HEK293 (cell line): ENCODE data around the gene CD300LB.

Source experiments
- KLF1 ChIP-seq: fragments of 450-650 bp; formaldehyde crosslinking; IDR thresholded peaks from 2 replicates; pipeline ENCODE4 v1.5.1; 2016; ENCODE audit warnings: missing biosample characterization, missing genetic modification characterization
- PRDM1 ChIP-seq: fragments of 450-650 bp; formaldehyde crosslinking; IDR thresholded peaks from 2 replicates; pipeline ENCODE4; 2016; ENCODE audit warnings: missing biosample characterization, missing genetic modification characterization
- ZFP41 ChIP-seq: fragments of 450-650 bp; formaldehyde crosslinking; IDR thresholded peaks from 2 replicates; pipeline ENCODE4 v1.5.1; 2016; ENCODE audit warnings: missing biosample characterization, missing genetic modification characterization, borderline replicate concordance
- ZNF146 ChIP-seq: fragments of 450-650 bp; formaldehyde crosslinking; IDR thresholded peaks from 2 replicates; pipeline ENCODE4 v1.5.1; 2016; ENCODE audit warnings: missing biosample characterization, missing genetic modification characterization
- ZNF184 ChIP-seq: fragments of 450-650 bp; IDR thresholded peaks from 2 replicates; pipeline ENCODE4 v1.5.1; 2018; ENCODE audit warnings: missing biosample characterization, mild to moderate bottlenecking, missing genetic modification characterization
- ZNF23 ChIP-seq: fragments of 450-650 bp; formaldehyde crosslinking; IDR thresholded peaks from 2 replicates; pipeline ENCODE4 v1.5.1; 2016; ENCODE audit warnings: missing biosample characterization, missing genetic modification characterization, borderline replicate concordance
- ZNF248 ChIP-seq: fragments of 450-650 bp; formaldehyde crosslinking; IDR thresholded peaks from 2 replicates; pipeline ENCODE4 v1.5.1; 2017; ENCODE audit warnings: missing biosample characterization, missing genetic modification characterization
- ZNF366 ChIP-seq: fragments of 450-650 bp; formaldehyde crosslinking; conservative IDR thresholded peaks from 2 replicates; pipeline ENCODE4 v1.5.1; 2016; ENCODE audit warnings: missing biosample characterization, missing genetic modification characterization
- ZNF510 ChIP-seq: fragments of 450-650 bp; formaldehyde crosslinking; IDR thresholded peaks from 2 replicates; pipeline ENCODE4 v1.5.1; 2018; ENCODE audit warnings: mild to moderate bottlenecking, missing genetic modification characterization, missing biosample characterization; ENCODE audit not compliant: insufficient replicate concordance
- ZNF529 ChIP-seq: fragments of 450-650 bp; formaldehyde crosslinking; IDR thresholded peaks from 2 replicates; pipeline ENCODE4 v1.5.1; 2017; ENCODE audit warnings: missing genetic modification characterization, missing biosample characterization; ENCODE audit not compliant: insufficient replicate concordance
- ZNF548 ChIP-seq: fragments of 450-650 bp; formaldehyde crosslinking; IDR thresholded peaks from 2 replicates; pipeline ENCODE4 v1.5.1; 2016; ENCODE audit warnings: missing biosample characterization, missing genetic modification characterization
- ZNF558 ChIP-seq: fragments of 450-650 bp; formaldehyde crosslinking; IDR thresholded peaks from 2 replicates; pipeline ENCODE4 v1.5.1; 2016; ENCODE audit warnings: missing biosample characterization, missing genetic modification characterization
- ZNF560 ChIP-seq: fragments of 450-650 bp; formaldehyde crosslinking; IDR thresholded peaks from 2 replicates; pipeline ENCODE4 v1.5.1; 2017; ENCODE audit warnings: missing biosample characterization, missing genetic modification characterization, borderline replicate concordance
- TF ChIP-seq, protein P1 (sequence below): fragments of 450-650 bp; formaldehyde crosslinking; IDR thresholded peaks from 2 replicates; pipeline ENCODE4 v1.5.1; 2016; ENCODE audit warnings: missing biosample characterization, missing genetic modification characterization
- TF ChIP-seq, protein P2 (sequence below): IDR thresholded peaks from 2 replicates; pipeline ENCODE4 v1.6.1; 2011; ENCODE audit warnings: mild to moderate bottlenecking, low read depth, low read length, borderline replicate concordance
- TF ChIP-seq, protein P3 (sequence below): fragments of 450-650 bp; formaldehyde crosslinking; IDR thresholded peaks from 2 replicates; pipeline ENCODE4 v1.5.1; 2017; ENCODE audit warnings: missing biosample characterization, missing genetic modification characterization
- TF ChIP-seq, protein P4 (sequence below): fragments of 450-650 bp; formaldehyde crosslinking; IDR thresholded peaks from 2 replicates; pipeline ENCODE4 v1.5.1; 2016; ENCODE audit warnings: missing biosample characterization, missing genetic modification characterization, low read depth
- TF ChIP-seq, protein P5 (sequence below): fragments of 450-650 bp; formaldehyde crosslinking; IDR thresholded peaks from 2 replicates; pipeline ENCODE4 v1.5.1; 2017; ENCODE audit warnings: missing biosample characterization, missing genetic modification characterization
- TF ChIP-seq, protein P6 (sequence below): fragments of 450-650 bp; formaldehyde crosslinking; IDR thresholded peaks from 2 replicates; pipeline ENCODE4 v1.5.1; 2016; ENCODE audit warnings: missing biosample characterization, missing genetic modification characterization
- TF ChIP-seq, protein P7 (sequence below): fragments of 450-650 bp; formaldehyde crosslinking; IDR thresholded peaks from 2 replicates; pipeline ENCODE4 v1.5.1; 2016; ENCODE audit warnings: missing biosample characterization, missing genetic modification characterization

Gene CD300LB

DNA sequence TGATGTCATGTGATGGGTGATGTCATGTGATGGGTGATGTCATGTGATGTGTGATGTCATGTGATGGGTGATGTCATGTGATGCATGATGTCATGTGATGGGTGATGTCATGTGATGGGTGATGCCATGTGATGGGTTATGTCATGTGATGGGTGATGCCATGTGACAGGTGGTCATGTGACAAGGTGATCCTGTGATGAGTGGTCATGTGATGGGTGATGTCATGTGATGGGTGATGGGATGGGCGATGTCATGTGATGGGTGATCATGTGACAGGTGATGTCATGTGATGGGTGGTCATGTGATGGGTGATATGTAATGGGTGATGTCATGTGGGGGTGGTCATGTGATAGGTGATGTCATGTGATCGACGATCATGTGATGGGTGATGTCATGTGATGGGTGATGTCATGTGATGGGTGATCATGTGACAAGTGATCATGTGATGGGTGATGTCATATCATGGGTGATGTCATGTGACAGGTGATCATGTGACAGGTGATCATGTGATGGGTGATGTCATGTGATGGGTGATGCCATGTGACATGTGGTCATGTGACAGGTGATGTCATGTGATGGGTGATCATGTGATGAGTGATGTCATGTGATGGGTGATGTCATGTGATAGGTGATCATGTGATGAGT, 17.2 kb downstream of the CD300LB start (continued):
- TF ChIP-seq, protein P1, sequence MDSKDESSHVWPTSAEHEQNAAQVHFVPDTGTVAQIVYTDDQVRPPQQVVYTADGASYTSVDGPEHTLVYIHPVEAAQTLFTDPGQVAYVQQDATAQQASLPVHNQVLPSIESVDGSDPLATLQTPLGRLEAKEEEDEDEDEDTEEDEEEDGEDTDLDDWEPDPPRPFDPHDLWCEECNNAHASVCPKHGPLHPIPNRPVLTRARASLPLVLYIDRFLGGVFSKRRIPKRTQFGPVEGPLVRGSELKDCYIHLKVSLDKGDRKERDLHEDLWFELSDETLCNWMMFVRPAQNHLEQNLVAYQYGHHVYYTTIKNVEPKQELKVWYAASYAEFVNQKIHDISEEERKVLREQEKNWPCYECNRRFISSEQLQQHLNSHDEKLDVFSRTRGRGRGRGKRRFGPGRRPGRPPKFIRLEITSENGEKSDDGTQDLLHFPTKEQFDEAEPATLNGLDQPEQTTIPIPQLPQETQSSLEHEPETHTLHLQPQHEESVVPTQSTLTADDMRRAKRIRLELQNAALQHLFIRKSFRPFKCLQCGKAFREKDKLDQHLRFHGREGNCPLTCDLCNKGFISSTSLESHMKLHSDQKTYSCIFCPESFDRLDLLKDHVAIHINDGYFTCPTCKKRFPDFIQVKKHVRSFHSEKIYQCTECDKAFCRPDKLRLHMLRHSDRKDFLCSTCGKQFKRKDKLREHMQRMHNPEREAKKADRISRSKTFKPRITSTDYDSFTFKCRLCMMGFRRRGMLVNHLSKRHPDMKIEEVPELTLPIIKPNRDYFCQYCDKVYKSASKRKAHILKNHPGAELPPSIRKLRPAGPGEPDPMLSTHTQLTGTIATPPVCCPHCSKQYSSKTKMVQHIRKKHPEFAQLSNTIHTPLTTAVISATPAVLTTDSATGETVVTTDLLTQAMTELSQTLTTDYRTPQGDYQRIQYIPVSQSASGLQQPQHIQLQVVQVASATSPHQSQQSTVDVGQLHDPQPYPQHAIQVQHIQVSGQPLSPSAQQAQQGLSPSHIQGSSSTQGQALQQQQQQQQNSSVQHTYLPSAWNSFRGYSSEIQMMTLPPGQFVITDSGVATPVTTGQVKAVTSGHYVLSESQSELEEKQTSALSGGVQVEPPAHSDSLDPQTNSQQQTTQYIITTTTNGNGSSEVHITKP (tag by site-specific recombination) = peak; percentile 42; the same call in 1 of the 2 replicates
- peak; percentile 61; the same call in 1 of the 2 replicates for TF ChIP-seq ZNF23
- peak; percentile 87 for TF ChIP-seq ZNF248
- TF ChIP-seq, protein P2, sequence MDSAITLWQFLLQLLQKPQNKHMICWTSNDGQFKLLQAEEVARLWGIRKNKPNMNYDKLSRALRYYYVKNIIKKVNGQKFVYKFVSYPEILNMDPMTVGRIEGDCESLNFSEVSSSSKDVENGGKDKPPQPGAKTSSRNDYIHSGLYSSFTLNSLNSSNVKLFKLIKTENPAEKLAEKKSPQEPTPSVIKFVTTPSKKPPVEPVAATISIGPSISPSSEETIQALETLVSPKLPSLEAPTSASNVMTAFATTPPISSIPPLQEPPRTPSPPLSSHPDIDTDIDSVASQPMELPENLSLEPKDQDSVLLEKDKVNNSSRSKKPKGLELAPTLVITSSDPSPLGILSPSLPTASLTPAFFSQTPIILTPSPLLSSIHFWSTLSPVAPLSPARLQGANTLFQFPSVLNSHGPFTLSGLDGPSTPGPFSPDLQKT = no peak
- no peak for TF ChIP-seq ZNF560 (tag by site-specific recombination)
- TF ChIP-seq, protein P3, sequence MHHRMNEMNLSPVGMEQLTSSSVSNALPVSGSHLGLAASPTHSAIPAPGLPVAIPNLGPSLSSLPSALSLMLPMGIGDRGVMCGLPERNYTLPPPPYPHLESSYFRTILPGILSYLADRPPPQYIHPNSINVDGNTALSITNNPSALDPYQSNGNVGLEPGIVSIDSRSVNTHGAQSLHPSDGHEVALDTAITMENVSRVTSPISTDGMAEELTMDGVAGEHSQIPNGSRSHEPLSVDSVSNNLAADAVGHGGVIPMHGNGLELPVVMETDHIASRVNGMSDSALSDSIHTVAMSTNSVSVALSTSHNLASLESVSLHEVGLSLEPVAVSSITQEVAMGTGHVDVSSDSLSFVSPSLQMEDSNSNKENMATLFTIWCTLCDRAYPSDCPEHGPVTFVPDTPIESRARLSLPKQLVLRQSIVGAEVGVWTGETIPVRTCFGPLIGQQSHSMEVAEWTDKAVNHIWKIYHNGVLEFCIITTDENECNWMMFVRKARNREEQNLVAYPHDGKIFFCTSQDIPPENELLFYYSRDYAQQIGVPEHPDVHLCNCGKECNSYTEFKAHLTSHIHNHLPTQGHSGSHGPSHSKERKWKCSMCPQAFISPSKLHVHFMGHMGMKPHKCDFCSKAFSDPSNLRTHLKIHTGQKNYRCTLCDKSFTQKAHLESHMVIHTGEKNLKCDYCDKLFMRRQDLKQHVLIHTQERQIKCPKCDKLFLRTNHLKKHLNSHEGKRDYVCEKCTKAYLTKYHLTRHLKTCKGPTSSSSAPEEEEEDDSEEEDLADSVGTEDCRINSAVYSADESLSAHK (tag by site-specific recombination) = peak; percentile 39; the same call in 1 of the 2 replicates
- TF ChIP-seq ZNF548 = no peak
- TF ChIP-seq PRDM1 (tag by site-specific recombination) = peak; percentile 2; the same call in 1 of the 2 replicates
- TF ChIP-seq, protein P4, sequence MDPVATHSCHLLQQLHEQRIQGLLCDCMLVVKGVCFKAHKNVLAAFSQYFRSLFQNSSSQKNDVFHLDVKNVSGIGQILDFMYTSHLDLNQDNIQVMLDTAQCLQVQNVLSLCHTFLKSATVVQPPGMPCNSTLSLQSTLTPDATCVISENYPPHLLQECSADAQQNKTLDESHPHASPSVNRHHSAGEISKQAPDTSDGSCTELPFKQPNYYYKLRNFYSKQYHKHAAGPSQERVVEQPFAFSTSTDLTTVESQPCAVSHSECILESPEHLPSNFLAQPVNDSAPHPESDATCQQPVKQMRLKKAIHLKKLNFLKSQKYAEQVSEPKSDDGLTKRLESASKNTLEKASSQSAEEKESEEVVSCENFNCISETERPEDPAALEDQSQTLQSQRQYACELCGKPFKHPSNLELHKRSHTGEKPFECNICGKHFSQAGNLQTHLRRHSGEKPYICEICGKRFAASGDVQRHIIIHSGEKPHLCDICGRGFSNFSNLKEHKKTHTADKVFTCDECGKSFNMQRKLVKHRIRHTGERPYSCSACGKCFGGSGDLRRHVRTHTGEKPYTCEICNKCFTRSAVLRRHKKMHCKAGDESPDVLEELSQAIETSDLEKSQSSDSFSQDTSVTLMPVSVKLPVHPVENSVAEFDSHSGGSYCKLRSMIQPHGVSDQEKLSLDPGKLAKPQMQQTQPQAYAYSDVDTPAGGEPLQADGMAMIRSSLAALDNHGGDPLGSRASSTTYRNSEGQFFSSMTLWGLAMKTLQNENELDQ (tag by site-specific recombination) = no peak
- TF ChIP-seq, protein P5, sequence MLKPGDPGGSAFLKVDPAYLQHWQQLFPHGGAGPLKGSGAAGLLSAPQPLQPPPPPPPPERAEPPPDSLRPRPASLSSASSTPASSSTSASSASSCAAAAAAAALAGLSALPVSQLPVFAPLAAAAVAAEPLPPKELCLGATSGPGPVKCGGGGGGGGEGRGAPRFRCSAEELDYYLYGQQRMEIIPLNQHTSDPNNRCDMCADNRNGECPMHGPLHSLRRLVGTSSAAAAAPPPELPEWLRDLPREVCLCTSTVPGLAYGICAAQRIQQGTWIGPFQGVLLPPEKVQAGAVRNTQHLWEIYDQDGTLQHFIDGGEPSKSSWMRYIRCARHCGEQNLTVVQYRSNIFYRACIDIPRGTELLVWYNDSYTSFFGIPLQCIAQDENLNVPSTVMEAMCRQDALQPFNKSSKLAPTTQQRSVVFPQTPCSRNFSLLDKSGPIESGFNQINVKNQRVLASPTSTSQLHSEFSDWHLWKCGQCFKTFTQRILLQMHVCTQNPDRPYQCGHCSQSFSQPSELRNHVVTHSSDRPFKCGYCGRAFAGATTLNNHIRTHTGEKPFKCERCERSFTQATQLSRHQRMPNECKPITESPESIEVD = no peak
- peak; percentile 96 for TF ChIP-seq ZNF146 (tag by site-specific recombination)
- peak; percentile 12 for TF ChIP-seq ZNF529
- TF ChIP-seq ZNF366 = peak; percentile 66
- TF ChIP-seq, protein P6, sequence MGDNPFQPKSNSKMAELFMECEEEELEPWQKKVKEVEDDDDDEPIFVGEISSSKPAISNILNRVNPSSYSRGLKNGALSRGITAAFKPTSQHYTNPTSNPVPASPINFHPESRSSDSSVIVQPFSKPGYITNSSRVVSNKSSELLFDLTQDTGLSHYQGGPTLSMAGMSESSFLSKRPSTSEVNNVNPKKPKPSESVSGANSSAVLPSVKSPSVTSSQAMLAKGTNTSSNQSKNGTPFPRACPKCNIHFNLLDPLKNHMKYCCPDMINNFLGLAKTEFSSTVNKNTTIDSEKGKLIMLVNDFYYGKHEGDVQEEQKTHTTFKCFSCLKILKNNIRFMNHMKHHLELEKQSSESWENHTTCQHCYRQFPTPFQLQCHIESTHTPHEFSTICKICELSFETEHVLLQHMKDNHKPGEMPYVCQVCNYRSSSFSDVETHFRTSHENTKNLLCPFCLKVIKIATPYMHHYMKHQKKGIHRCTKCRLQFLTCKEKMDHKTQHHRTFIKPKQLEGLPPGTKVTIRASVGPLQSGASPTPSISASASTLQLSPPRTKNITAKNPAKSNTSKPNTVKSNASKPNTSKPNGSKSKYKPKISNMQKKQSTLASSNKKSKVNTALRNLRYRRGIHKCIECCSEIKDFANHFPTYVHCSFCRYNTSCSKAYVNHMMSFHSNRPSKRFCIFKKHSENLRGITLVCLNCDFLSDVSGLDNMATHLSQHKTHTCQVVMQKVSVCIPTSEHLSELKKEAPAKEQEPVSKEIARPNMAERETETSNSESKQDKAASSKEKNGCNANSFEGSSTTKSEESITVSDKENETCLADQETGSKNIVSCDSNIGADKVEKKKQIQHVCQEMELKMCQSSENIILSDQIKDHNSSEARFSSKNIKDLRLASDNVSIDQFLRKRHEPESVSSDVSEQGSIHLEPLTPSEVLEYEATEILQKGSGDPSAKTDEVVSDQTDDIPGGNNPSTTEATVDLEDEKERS (tag by site-specific recombination) = peak; percentile 100
- TF ChIP-seq ZNF558 = peak; percentile 82
- peak; percentile 84 for TF ChIP-seq KLF1 (tag by site-specific recombination)
- peak; percentile 49; the same call in 1 of the 2 replicates for TF ChIP-seq ZNF184 (tag by site-specific recombination)
- no peak for TF ChIP-seq ZNF510 (tag by site-specific recombination)
- TF ChIP-seq, protein P7, sequence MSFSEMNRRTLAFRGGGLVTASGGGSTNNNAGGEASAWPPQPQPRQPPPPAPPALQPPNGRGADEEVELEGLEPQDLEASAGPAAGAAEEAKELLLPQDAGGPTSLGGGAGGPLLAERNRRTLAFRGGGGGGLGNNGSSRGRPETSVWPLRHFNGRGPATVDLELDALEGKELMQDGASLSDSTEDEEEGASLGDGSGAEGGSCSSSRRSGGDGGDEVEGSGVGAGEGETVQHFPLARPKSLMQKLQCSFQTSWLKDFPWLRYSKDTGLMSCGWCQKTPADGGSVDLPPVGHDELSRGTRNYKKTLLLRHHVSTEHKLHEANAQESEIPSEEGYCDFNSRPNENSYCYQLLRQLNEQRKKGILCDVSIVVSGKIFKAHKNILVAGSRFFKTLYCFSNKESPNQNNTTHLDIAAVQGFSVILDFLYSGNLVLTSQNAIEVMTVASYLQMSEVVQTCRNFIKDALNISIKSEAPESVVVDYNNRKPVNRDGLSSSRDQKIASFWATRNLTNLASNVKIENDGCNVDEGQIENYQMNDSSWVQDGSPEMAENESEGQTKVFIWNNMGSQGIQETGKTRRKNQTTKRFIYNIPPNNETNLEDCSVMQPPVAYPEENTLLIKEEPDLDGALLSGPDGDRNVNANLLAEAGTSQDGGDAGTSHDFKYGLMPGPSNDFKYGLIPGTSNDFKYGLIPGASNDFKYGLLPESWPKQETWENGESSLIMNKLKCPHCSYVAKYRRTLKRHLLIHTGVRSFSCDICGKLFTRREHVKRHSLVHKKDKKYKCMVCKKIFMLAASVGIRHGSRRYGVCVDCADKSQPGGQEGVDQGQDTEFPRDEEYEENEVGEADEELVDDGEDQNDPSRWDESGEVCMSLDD (tag by site-specific recombination) = peak; percentile 83
- TF ChIP-seq ZFP41 = peak; percentile 94; the same call in 1 of the 2 replicates
